GM12891 (cell line): ENCODE measurements around the gene YKT6.

ENCODE experiments used
- DNase-seq: peaks from one replicate; pipeline ENCODE4 v3.0.0; 2011; ENCODE audit warnings: low spot score; ENCODE audit not compliant: insufficient read length
- FAIRE-seq: peaks from 2 replicates; lab custom pipeline; 2011; peaks lifted over from hg19 to GRCh38; lab: Jason Lieb, UNC
- PAX5 ChIP-seq: IDR thresholded peaks from 2 replicates; pipeline ENCODE4 v1.6.1; 2011; ENCODE audit warnings: low read length, moderate library complexity, mild to moderate bottlenecking; ENCODE audit not compliant: insufficient read depth, severe bottlenecking
- POLR2A ChIP-seq: IDR thresholded peaks from 2 replicates; pipeline ENCODE4 v1.6.1; 2011; ENCODE audit warnings: low read depth, low read length, control low read depth
- POLR2AphosphoS5 ChIP-seq: IDR thresholded peaks from 2 replicates; pipeline ENCODE4 v1.6.1; 2011; ENCODE audit warnings: low read depth, low read length, control low read depth
- POU2F2 ChIP-seq: IDR thresholded peaks from 2 replicates; pipeline ENCODE4 v1.6.1; 2011; ENCODE audit warnings: low read depth, mild to moderate bottlenecking, control low read depth, low read length, moderate library complexity
- SPI1 ChIP-seq: IDR thresholded peaks from 2 replicates; pipeline ENCODE4 v1.6.1; 2011; ENCODE audit warnings: low read depth, low read length, control low read depth
- TAF1 ChIP-seq: IDR thresholded peaks from 2 replicates; pipeline ENCODE4 v1.6.1; 2011; ENCODE audit warnings: low read depth, low read length, control low read depth

Gene YKT6

DNA sequence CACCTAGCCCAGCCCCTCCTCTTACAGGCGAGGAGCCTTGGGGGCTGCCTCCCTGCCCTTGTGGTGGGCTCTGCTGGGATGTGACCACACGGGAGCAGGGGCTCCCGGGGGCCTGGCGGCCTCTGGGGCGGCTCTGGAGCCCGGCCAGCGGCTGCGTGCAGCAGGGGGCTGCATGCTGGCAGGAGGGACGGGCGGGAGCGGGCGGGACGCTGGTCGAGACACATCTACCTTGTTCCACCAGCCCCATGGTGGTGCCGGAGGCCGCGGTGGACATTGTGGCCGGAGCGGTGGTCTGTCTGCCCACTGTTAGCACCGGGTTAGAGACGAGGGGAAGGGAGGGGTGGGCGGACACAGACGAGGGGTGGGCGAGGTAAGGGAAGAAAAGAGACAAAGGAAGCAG lies 38.6 kb downstream of the YKT6 start:
- FAIRE-seq (no peak), DNase-seq (no peak)
- TF ChIP-seq POU2F2 (no peak), POLR2A (no peak), PAX5 (no peak), SPI1 (no peak), POLR2AphosphoS5 (no peak), TAF1 (no peak)

DNA sequence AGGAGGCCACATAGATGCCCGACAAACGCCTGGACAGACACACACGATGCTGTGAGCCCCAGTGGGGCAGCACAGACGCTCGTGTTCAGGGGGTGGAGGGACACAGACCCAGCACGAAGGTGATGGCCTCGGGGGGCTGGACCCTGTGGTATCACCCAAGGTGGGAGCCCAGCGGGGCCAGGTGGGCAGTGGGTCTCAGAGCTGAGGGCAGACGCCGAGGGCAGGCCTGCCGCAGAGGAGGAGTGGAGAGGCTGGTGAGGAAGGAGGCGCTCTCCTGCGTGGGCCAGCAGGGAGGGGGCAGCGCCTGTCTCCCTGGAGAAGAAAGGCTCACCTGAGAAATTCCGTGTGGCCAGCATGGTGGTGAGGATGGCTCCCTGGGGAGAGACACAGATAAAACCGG lies 39.6 kb downstream of the YKT6 start:
- no peak for FAIRE-seq
- no peak for DNase-seq
- no peak for TF ChIP-seq POLR2A

DNA sequence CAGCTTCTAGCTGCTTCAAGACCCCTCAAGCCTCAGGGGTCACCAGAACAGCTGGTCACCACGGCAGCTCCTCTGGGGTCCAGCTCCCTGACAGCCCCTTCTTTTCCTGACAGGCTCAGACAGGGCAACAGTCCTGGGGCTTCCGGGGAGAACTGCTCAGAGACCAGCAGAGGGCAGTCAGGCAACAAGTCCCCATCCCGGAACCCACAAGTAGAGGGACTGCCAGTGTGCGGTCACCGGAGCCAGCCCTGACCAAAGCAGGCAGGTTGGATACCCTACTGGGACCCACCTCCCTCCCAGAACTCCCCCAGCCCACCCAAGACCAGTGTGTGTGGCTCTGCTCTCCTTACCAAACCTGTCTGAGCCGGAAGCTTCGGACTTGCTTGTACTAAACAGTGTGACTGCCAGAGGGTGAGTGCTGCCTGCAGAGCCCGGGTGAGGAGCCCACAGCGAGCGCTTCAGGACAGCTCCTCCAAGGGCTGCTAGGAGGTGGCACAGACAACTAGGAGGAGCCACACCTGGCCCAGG lies 40.3 kb downstream of the YKT6 start:
- DNase-seq (peak; percentile 92), FAIRE-seq (peak; percentile 92)
- no peak for TF ChIP-seq POLR2A
- TF ChIP-seq SPI1: 0 out of 2 replicates have a peak, but pooled peaks have one; percentile 1

DNA sequence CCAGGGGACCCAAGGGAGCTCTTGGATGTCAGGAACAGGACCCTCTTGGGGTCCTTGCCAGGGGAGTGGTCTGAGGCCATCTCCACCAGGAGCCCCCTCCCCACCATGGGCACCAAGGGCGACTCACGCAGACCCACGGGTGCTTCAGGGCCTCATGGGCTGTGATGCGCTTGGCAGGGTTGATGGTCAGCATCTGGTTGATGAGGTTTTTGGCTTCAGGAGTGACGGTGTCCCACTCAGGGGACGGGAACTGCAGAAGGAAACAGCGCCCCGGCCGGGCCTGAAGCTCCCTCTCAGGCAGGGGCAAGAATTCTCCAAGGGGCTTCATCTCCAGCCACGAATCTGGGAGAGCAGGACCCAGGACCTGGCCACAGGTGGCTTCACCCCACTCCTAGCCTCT lies 41.3 kb downstream of the YKT6 start:
- FAIRE-seq: no peak
- no peak for DNase-seq
- TF ChIP-seq TAF1 (no peak), PAX5 (no peak), POU2F2 (no peak), SPI1 (no peak), POLR2A (no peak), POLR2AphosphoS5 (no peak)

DNA sequence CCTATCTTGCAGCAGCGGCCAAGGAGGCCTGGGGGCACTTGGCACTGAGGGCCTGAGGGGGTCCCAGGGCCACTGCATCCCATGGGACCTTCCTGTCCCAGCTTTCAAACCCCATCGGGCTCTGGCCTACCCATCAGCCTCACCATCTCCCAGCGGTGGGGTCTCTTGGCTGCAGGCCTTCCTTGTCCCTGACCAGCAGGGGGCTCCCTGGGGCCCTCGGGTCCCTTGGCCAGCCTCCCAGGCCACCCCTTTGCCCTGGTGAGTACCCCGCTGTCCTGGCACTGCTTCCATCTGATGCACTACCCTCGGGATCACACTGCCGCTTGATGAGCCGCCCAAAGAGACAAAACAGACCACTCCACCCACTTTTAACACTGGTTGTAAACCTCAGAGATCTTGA lies 43.5 kb downstream of the YKT6 start:
- TF ChIP-seq PAX5: no peak
- no peak for TF ChIP-seq POU2F2
- TF ChIP-seq POLR2AphosphoS5: no peak
- TF ChIP-seq POLR2A: no peak
- no peak for TF ChIP-seq SPI1
- TF ChIP-seq TAF1: no peak
- FAIRE-seq: peak; percentile 13
- DNase-seq: peak; percentile 84

DNA sequence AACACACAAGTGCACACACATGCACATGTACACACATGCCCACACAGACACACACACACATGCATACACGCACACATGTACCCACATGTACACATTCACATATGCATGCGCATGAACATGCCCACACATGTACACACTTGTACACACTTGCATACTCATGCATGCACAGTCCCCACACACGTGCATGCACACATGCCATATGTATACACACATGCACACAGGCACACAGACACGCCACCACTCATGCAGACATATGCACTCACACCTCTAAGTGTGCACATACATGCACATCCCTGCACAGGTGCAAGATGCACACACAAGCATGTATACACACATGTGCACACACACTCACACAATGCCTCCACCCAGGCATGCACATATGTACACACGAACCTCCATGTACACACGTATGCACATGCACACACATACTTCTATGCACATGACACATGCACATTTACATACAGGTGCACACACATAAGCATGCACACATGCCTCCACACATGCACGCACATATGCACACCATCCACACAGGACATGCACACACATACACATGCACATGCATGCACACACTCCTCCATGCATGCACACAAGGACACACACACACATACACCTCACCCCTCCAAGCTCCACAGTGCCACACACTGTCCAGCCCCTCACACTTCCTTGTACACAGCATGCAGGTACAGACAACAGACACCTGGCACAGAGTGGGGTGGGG lies 45.8 kb downstream of the YKT6 start:
- peak; percentile 85 for FAIRE-seq
- DNase-seq: no peak

DNA sequence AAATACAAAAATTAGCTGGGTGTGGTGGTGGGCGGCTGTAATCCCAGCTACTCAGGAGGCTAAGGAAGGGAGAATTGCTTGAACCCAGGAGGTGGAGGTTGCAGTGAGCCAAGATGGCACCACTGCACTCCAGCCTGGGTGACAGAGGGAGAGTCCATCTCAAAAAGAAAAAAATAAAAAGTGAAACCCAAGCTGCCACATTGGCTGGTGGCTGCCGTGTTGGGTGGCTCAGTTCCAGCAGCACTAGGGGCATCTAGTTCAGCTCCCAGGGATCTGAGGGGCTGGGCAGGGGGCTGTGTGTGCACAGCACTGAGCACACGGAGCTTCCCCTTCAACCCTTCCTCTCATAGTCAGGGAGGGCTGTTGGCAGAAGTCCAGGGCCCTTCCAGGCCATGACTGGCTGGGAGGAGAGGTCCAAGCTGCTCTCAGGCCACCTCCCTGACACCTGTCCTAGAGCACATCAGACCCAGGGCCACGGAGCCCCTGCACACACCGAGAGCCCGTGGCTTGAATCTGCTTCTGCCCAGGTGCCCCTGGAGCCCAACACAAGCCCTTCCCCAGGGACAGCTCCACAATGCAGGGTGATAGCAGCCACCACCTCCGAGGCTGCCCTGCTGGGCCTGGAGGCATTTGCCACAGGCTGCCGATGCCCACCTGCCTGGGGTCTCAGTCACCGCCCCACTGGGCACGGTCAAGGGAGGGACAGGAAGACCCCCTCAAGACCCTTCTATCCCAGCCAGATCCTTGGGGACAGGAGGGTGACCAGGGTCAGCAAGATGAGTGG lies 47.3 kb downstream of the YKT6 start:
- no peak for DNase-seq
- TF ChIP-seq POLR2AphosphoS5: no peak
- no peak for TF ChIP-seq PAX5
- no peak for TF ChIP-seq POLR2A
- no peak for TF ChIP-seq POU2F2
- TF ChIP-seq TAF1: no peak
- TF ChIP-seq SPI1: no peak
- FAIRE-seq: no peak

More for the DNA sequence above, 45.8 kb downstream of the YKT6 start:
- TF ChIP-seq TAF1: no peak
- TF ChIP-seq POLR2A: no peak
- 0 out of 2 replicates have a peak, but pooled peaks have one; percentile 18 for TF ChIP-seq POU2F2
- no peak for TF ChIP-seq PAX5
- no peak for TF ChIP-seq POLR2AphosphoS5

DNA sequence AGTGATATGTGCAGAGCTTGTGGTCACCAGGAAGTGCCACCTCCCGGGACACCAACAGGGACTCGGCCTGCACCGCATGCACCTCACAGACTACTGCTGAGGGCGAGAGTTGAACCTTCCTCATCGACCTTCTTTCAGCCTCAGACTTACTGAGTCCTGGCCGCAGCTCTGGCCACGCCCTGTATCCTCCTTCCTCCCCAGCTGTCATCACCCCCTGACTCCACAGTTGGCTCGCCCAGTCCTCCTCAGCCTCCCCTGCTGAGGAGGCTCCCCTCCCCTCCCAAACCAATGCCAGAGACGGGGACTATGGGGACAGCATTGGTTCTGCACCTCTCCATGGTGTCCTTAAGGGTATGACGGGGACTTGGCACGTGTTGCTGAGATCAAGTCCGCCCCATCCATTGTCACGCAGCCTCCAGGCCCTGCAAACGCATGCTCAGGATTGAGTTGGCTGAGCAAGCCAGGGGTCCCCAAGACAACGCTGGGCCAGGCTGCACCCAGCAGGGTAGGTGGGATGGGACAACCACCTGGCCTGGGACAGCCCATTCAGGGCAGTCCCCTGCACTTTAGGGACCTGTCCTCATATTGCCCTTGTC lies 49.0 kb downstream of the YKT6 start:
- FAIRE-seq: no peak
- no peak for DNase-seq
- TF ChIP-seq POLR2AphosphoS5 (no peak), POLR2A (no peak), PAX5 (no peak), TAF1 (no peak), POU2F2 (no peak), SPI1 (no peak)

DNA sequence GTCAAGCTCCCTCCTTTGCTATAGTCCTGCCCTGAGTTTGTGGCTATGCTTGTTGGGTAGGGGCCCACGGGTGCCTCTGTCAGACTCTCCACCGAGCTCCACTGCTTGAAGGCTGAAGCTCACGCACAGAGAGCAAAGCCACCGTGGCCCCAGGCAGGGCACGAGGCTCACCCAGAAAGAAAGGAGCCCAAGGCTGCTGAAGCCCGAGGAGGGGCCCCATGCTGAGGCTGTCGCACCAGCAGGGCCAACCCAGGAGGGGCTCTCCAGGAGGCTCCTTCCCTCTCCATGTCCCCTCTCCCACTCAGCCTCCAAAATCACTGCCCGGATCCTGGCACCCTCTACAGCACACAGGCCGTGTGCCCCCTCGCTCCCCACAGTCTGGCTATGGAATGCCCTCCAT lies 50.5 kb downstream of the YKT6 start:
- no peak for DNase-seq
- TF ChIP-seq SPI1: no peak
- no peak for TF ChIP-seq POU2F2
- TF ChIP-seq TAF1: no peak
- TF ChIP-seq POLR2AphosphoS5: no peak
- TF ChIP-seq POLR2A: no peak
- TF ChIP-seq PAX5: no peak
- no peak for FAIRE-seq

DNA sequence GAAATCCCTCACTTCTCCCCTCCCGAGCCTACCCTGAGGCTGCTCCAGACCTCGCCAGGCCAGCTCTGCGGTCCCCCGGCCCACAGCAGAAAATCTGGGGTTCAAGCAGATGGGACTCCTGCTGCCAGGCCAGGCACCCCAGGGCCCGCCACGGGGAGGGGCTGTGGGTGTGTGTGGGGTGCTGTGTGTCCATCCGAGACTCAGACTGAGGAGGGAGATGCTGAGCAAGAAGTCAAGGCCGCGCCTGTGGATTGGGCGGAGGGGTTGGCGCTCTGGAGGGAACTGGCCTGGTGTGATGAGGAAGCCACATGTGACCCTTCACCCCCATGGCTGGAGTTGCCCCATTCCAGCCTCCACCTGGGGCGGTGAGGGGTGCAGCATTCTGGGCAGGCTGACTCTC lies 51.1 kb downstream of the YKT6 start:
- DNase-seq (no peak), FAIRE-seq (no peak)
- TF ChIP-seq PAX5 (no peak), POLR2A (no peak), TAF1 (no peak), POLR2AphosphoS5 (no peak), SPI1 (no peak), POU2F2 (no peak)
